GM10266 (cell line): Measurements from ENCODE around the gene ELMOD3.

Source experiments
- DNase-seq: peaks from one replicate; pipeline ENCODE4 v3.0.0; 2012; ENCODE audit errors: extremely low spot score
- TF ChIP-seq, protein P1 (sequence below): IDR thresholded peaks from 2 replicates; pipeline ENCODE4 v1.5.1; 2012; ENCODE audit warnings: mild to moderate bottlenecking, low read depth; ENCODE audit not compliant: control insufficient read depth, insufficient read depth; ENCODE audit errors: missing control alignments

The ELMOD3 gene

DNA sequence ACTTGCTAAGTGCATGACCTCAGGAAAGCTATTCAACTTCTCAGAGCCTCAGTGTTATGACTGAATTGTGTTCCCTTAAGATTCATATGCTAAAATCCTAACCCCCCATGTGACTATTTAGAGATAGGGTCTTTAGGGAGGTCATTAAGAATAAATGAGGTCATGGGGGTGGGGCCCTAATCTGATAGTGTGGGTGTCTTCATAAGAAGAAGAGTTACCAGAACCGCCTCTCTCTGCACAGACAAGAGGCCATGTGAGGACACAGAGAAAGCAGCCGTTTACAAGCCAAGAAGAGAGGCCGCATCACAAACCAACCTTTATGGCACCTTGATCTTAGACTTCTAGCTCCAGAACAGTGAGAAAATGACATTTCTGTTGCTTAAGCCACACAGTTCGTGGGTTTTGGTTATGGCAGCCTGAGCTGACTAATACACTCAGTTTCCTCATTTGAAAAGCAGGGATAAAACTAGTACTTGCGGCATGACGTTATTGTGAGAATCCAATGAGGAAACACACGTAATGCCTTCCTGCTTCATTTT is 73.8 kb downstream of the ELMOD3 start:
- DNase-seq: no peak
- TF ChIP-seq, protein P1, sequence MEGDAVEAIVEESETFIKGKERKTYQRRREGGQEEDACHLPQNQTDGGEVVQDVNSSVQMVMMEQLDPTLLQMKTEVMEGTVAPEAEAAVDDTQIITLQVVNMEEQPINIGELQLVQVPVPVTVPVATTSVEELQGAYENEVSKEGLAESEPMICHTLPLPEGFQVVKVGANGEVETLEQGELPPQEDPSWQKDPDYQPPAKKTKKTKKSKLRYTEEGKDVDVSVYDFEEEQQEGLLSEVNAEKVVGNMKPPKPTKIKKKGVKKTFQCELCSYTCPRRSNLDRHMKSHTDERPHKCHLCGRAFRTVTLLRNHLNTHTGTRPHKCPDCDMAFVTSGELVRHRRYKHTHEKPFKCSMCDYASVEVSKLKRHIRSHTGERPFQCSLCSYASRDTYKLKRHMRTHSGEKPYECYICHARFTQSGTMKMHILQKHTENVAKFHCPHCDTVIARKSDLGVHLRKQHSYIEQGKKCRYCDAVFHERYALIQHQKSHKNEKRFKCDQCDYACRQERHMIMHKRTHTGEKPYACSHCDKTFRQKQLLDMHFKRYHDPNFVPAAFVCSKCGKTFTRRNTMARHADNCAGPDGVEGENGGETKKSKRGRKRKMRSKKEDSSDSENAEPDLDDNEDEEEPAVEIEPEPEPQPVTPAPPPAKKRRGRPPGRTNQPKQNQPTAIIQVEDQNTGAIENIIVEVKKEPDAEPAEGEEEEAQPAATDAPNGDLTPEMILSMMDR: no peak

DNA sequence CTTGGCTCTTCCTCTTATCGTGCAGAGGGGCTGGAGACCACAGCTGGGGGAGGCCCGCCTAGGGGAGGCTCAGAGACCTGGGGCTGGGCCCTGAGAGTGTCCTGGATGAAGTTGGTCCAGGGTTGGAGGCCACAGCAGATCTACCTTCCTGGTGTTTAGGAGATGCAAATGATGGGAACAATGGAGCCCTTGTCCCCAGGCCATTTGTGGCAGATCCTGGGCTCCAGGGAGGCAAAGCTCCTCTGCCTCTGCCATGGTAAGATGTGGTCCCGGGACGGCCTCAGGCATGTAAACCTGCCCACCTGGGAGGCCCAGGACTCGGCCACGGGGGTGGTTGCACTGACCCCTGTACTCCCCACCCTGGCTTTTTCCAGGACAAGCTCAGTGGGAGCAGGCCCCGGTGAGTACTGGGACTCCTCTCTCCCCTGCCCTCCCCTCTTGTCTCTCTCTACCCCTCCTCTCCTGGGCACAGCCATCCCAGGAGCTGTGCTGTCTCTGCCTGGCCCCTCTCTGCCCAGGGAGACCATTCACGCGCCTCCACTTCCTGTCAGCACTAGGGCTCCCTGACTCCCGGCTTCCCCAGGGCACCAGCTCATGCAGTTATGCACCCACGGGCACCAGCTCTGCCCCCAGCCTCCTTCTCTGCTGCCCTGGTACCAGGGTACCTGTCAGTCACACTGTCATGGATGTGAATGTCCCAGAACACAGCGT is 74.8 kb downstream of the ELMOD3 start:
- TF ChIP-seq, protein P1: no peak
- DNase-seq: no peak

DNA sequence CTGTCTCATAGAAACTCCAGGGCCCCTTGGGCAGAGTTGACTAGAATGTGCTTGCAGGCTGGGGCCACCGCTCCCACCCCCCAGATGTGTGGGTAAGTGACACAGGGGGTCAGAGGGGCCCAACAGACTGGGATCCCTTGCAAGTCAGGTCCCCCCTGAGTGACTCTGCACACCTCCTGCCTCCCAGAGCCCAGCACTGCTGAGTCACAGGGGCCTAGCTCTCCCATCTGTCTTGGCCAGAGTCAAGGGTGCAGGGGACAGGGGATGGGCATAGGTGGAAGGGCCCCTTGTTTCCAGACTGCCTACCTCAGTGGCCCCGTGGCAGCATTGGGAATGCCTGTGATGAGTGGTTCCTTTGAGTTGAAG is 75.3 kb downstream of the ELMOD3 start:
- TF ChIP-seq, protein P1: no peak
- no peak for DNase-seq

DNA sequence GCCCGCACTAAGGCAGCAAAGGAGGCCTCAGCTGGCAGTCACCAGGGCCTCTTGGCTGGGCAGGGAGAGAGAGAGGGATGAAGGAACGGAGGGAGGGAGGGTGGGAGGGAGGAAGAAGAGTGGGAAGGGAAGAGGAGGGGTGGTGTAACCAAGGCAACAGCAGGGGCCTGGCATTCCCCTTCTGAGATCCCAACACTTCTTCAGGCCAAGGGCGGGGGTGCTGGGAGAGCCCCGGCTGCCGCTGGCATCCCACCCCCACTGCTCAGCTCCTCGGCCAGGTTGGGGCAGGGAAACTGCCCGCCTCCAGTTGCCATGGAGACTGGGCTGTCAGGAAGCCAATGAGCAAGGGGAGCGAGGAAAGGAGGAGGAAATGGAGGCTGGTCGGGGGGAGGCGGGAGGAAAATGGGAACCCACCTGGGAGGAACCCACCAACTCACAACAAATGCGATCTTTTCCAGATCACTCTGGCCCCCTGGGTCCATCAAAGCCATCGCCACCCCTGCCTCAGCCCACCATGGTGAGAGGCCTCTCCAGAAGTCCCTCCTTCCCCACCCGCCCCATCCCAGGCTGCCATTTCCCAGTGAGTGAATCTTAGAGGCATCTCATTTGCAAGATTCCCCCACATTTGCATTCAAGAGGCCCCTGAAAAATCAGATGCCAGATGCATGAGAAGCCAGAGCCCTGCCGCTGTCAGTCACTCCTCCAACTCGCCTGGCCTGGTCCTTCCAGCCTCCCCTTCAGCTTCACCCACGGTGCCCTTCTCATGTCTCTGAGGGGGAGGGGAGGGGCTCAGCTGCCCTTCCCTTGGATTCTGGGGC is 76.4 kb downstream of the ELMOD3 start:
- DNase-seq: no peak
- TF ChIP-seq, protein P1: no peak

DNA sequence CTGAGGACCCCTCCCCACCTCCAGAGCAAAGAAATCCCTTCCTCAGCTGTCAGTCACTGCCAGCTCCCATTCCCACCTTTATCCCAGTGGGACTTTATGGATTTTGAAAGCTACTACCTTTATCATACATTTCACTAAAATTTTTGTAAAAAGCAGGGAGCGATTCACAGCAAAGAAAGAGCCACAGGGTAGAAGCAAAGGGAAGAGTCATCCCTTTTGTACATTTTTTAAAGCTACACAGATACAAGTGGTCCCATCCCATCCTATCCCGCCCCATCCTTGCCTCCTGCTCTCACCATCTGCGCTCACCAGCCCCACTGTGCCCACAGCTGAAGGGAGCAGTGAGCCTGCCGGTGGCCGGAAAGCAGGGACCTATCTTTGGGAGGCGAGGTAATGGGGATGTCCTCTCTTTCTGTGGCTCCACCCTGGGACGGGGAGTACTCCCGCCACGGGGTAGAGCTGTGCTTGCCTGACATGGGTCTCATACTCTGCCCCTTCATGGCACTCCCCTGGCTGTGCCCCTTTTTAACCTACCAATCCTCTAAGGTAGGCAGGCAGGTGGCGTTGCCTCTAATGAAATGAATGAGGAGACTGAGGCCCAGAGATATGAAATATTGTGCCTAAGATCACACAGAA is 77.1 kb downstream of the ELMOD3 start:
- no peak for DNase-seq
- TF ChIP-seq, protein P1: no peak

DNA sequence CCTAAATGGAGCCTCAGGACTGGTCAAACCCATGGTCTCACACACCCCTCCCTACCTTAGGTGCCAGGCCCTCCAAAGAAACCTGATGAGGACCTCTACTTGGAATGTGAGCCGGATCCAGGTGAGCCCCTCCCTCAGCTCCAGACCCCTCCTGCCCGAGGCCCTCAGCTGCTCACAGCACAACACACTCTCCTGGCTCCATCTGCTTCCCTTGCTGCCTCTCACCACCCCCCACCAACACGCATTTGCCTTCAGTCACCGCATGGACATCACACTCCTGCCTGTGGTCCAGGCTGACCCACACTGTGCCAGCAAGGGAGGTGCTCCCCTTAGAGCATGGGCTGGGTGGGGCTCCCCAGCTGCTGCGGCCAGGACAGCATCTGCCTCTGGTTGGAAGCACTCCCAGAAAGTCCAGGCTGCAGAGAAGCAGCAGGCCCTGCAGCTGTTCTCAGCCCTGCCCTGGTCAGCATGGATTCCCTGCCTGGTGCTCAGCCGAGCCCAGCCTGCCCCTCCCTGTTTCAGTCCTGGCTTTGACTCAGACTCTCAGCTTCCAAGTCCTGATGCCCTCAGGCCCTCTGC is 79.0 kb downstream of the ELMOD3 start:
- TF ChIP-seq, protein P1: no peak
- no peak for DNase-seq
